OCI-LY3 (cell line): ENCODE data around the gene CFAP68.

Experiments used
- H2AFZ ChIP-seq: fragments of 200-600, 300-600 bp; shearing (Covaris generic); 2 replicates; pipeline ENCODE4 v1.6.0; 2014; ENCODE audit warnings: antibody characterized with exemption, low read depth, low read length
- H3K27ac ChIP-seq: fragments of 200-600, 300-600 bp; sonication (generic); 2 replicates; pipeline ENCODE4 v1.5.1; 2014; ENCODE audit warnings: mild to moderate bottlenecking, low read length, moderate library complexity, mixed read lengths
- H3K27me3 ChIP-seq: fragments of 200-600, 300-600 bp; sonication (generic); 2 replicates; pipeline ENCODE4 v1.6.1; 2014; ENCODE audit warnings: low read depth, low read length, mixed read lengths
- H3K36me3 ChIP-seq: fragments of 200-600, 300-600 bp; sonication (generic); replicated peaks from 2 replicates; pipeline ENCODE3; 2014; ENCODE audit warnings: low read depth, low read length, mixed read lengths
- H3K4me1 ChIP-seq: fragments of 300-600, 200-600 bp; sonication (generic); 2 replicates; pipeline ENCODE4 v1.6.1; 2014; ENCODE audit warnings: low read length, mixed read lengths
- H3K4me2 ChIP-seq: fragments of 200-600, 300-600 bp; sonication (generic); 2 replicates; pipeline ENCODE4 v1.6.1; 2014; ENCODE audit warnings: low read length, mixed read lengths
- H3K4me3 ChIP-seq: fragments of 300-600, 200-600 bp; sonication (generic); 2 replicates; pipeline ENCODE4 v1.5.1; 2014; ENCODE audit warnings: antibody characterized with exemption, mild to moderate bottlenecking, low read length, moderate library complexity
- H3K79me2 ChIP-seq: fragments of 300-600, 200-600 bp; shearing (Covaris generic); 2 replicates; pipeline ENCODE4 v1.6.1; 2014; ENCODE audit warnings: mild to moderate bottlenecking, low read length, mixed read lengths
- H3K9ac ChIP-seq: fragments of 300-600, 200-600 bp; shearing (Covaris generic); 2 replicates; pipeline ENCODE4 v1.6.0; 2014; ENCODE audit warnings: mild to moderate bottlenecking, low read length, moderate library complexity
- H3K9me3 ChIP-seq: fragments of 200-600, 300-600 bp; shearing (Covaris generic); 2 replicates; pipeline ENCODE4 v1.6.1; 2014; ENCODE audit warnings: low read length, mixed read lengths; ENCODE audit not compliant: insufficient read depth
- H4K20me1 ChIP-seq: fragments of 200-600, 300-600 bp; sonication (generic); 2 replicates; pipeline ENCODE4 v1.6.1; 2016; ENCODE audit warnings: low read length, mixed read lengths; ENCODE audit not compliant: insufficient read depth
- CTCF ChIP-seq: fragments of 200-600, 300-600 bp; sonication (generic); IDR thresholded peaks from 2 replicates; pipeline ENCODE4 v1.5.1; 2014; ENCODE audit warnings: antibody characterized with exemption, low read length, low read depth
- EZH2phosphoT487 ChIP-seq: fragments of 200-600 bp; shearing (Covaris generic); IDR thresholded peaks from 2 replicates; pipeline ENCODE4 v1.6.1; 2018; ENCODE audit warnings: antibody characterized with exemption, mixed run types, low read depth

Gene CFAP68

GRCh38 chr11:111923951-111924350, 44.6 kb downstream of the CFAP68 start:
- H2AFZ ChIP-seq: 0 out of 2 replicates have a peak overlapping the region, but pooled peaks have one; percentile 88
- no peak overlapping the region for H3K9ac ChIP-seq
- no peak overlapping the region for H3K27ac ChIP-seq

GRCh38 chr11:111925953-111926352, 46.6 kb downstream of the CFAP68 start:
- TF ChIP-seq EZH2phosphoT487 (no peak), CTCF (no peak)
- no peaks in the 10 kb centered on the region for H3K79me2 ChIP-seq
- H3K4me1 ChIP-seq: peaks cover 13% of the 10 kb centered on the region
- peak overlapping the region; percentile 79 for H3K4me2 ChIP-seq
- peak overlapping the region; percentile 81 for H3K4me3 ChIP-seq
- H2AFZ ChIP-seq: no peak overlapping the region
- no peaks in the 10 kb centered on the region for H3K36me3 ChIP-seq
- no peaks in the 10 kb centered on the region for H4K20me1 ChIP-seq
- no peak overlapping the region for H3K27ac ChIP-seq
- H3K9ac ChIP-seq: no peak overlapping the region; the same call in 1 of the 2 replicates
- H3K27me3 ChIP-seq: peaks cover 5% of the 10 kb centered on the region; the same call in 1 of the 2 replicates
- H3K9me3 ChIP-seq: no peaks in the 10 kb centered on the region

More at GRCh38 chr11:111923951-111924350, 44.6 kb downstream of the CFAP68 start:
- Histone ChIP-seq H3K27me3 (peaks cover 5% of the 10 kb centered on the region; the same call in 1 of the 2 replicates), H3K79me2 (no peaks in the 10 kb centered on the region), H4K20me1 (no peaks in the 10 kb centered on the region), H3K4me1 (peaks cover 4% of the 10 kb centered on the region), H3K4me3 (no peak overlapping the region), H3K36me3 (no peaks in the 10 kb centered on the region), H3K4me2 (no peak overlapping the region), H3K9me3 (no peaks in the 10 kb centered on the region)
- TF ChIP-seq CTCF (no peak), EZH2phosphoT487 (no peak)

- Histone ChIP-seq H3K27ac (peak overlapping the region; percentile 33), H3K79me2 (no peaks in the 10 kb centered on the region), H3K9me3 (no peaks in the 10 kb centered on the region), H3K4me1 (peaks cover 13% of the 10 kb centered on the region), H2AFZ (peak overlapping the region; percentile 98), H4K20me1 (no peaks in the 10 kb centered on the region), H3K9ac (peak overlapping the region; percentile 72), H3K36me3 (no peaks in the 10 kb centered on the region), H3K27me3 (peaks cover 5% of the 10 kb centered on the region; the same call in 1 of the 2 replicates), H3K4me3 (peak overlapping the region; percentile 94), H3K4me2 (peak overlapping the region; percentile 100)
- TF ChIP-seq CTCF (no peak), EZH2phosphoT487 (no peak)
Measured at GRCh38 chr11:111926505-111927391, 47.4 kb downstream of the CFAP68 start.

GRCh38 chr11:111930472-111930871, 51.1 kb downstream of the CFAP68 start:
- Histone ChIP-seq H3K27ac (no peak overlapping the region), H3K4me1 (peaks cover 14% of the 10 kb centered on the region), H3K4me2 (peak overlapping the region; percentile 10), H4K20me1 (no peaks in the 10 kb centered on the region), H3K4me3 (no peak overlapping the region), H3K27me3 (no peaks in the 10 kb centered on the region), H3K79me2 (no peaks in the 10 kb centered on the region), H3K9ac (no peak overlapping the region), H2AFZ (no peak overlapping the region), H3K9me3 (no peaks in the 10 kb centered on the region), H3K36me3 (no peaks in the 10 kb centered on the region)
- no peak for TF ChIP-seq EZH2phosphoT487
- TF ChIP-seq CTCF: no peak
